ENCODE measurements around the gene G6PC2. TPM values are rescaled to one million over a fixed set of nuclear protein-coding genes. Genes with fewer than 3 reads are reported as not detected.

The G6PC2 gene
- total and polyA plus RNA-seq, 4 donors, result not detected

DNA sequence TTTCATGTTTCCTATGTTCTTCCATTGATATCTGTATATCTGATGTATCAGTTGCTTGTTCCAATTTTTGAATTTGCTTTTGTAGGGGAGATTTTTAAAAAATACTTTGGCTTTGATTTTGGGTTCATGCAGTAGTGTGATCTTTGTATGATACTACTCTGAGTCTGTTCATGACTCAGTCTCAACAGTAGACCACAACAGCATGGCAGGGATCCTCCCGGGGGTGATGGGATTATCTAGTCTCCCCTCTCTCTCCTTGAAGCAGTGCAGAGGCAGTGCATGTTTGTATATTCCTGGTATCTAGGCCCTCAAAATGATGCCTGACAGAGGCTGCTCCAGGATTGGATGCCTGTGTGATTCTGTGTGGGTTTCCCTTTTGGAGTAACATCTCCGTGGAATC lies 55.3 kb downstream of the G6PC2 start:
- H3K27me3 ChIP-seq (ENCODE audit: control insufficient read depth in 4 of 4, insufficient read depth in 4 of 4, low read length in 3 of 4), result no peaks in the 10 kb centered on the region
- H3K4me3 ChIP-seq (ENCODE audit: low read depth in 1 of 3, low read length in 3 of 3), result no peak overlapping the region
- TF ChIP-seq HNF4G (IDR thresholded peaks at IDR 0.05) (no peak), JUND (IDR thresholded peaks at IDR 0.05) (no peak), SP1 (IDR thresholded peaks at IDR 0.05) (no peak), HNF4A (conservative IDR thresholded peaks at IDR 0.05) (no peak), FOXA1 (IDR thresholded peaks at IDR 0.05) (no peak), TAF1 (conservative IDR thresholded peaks at IDR 0.05) (no peak), YY1 (IDR thresholded peaks at IDR 0.05) (no peak), RXRA (IDR thresholded peaks at IDR 0.05) (no peak), EGR1 (IDR thresholded peaks at IDR 0.05; ENCODE audit: low read depth in 2 of 2) (no peak), NR2F2 (IDR thresholded peaks at IDR 0.05) (no peak), GABPA (IDR thresholded peaks at IDR 0.05 in 1 of 2, conservative IDR thresholded peaks at IDR 0.05 in 1 of 2) (no peak), REST (IDR thresholded peaks at IDR 0.05) (no peak), FOXA2 (IDR thresholded peaks at IDR 0.05) (no peak)
- TF ChIP-seq, protein P1, sequence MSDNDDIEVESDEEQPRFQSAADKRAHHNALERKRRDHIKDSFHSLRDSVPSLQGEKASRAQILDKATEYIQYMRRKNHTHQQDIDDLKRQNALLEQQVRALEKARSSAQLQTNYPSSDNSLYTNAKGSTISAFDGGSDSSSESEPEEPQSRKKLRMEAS (IDR thresholded peaks at IDR 0.05), result no peak
- TF ChIP-seq, protein P2, sequence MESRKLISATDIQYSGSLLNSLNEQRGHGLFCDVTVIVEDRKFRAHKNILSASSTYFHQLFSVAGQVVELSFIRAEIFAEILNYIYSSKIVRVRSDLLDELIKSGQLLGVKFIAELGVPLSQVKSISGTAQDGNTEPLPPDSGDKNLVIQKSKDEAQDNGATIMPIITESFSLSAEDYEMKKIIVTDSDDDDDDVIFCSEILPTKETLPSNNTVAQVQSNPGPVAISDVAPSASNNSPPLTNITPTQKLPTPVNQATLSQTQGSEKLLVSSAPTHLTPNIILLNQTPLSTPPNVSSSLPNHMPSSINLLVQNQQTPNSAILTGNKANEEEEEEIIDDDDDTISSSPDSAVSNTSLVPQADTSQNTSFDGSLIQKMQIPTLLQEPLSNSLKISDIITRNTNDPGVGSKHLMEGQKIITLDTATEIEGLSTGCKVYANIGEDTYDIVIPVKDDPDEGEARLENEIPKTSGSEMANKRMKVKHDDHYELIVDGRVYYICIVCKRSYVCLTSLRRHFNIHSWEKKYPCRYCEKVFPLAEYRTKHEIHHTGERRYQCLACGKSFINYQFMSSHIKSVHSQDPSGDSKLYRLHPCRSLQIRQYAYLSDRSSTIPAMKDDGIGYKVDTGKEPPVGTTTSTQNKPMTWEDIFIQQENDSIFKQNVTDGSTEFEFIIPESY (IDR thresholded peaks at IDR 0.05), result no peak
- TF ChIP-seq, protein P3, sequence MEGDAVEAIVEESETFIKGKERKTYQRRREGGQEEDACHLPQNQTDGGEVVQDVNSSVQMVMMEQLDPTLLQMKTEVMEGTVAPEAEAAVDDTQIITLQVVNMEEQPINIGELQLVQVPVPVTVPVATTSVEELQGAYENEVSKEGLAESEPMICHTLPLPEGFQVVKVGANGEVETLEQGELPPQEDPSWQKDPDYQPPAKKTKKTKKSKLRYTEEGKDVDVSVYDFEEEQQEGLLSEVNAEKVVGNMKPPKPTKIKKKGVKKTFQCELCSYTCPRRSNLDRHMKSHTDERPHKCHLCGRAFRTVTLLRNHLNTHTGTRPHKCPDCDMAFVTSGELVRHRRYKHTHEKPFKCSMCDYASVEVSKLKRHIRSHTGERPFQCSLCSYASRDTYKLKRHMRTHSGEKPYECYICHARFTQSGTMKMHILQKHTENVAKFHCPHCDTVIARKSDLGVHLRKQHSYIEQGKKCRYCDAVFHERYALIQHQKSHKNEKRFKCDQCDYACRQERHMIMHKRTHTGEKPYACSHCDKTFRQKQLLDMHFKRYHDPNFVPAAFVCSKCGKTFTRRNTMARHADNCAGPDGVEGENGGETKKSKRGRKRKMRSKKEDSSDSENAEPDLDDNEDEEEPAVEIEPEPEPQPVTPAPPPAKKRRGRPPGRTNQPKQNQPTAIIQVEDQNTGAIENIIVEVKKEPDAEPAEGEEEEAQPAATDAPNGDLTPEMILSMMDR (IDR thresholded peaks at IDR 0.05; ENCODE audit: low read depth, low read length, missing input control), result no peak
- TF ChIP-seq, protein P4, sequence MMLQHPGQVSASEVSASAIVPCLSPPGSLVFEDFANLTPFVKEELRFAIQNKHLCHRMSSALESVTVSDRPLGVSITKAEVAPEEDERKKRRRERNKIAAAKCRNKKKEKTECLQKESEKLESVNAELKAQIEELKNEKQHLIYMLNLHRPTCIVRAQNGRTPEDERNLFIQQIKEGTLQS (IDR thresholded peaks at IDR 0.05), result no peak
- H3K36me3 ChIP-seq (ENCODE audit: control insufficient read depth in 4 of 4, insufficient read depth in 3 of 4, low read depth in 1 of 4, low read length in 3 of 4), result peaks cover 4 to 63% (median 45%) of the 10 kb centered on the region in 4 donors
- no peak overlapping the region for H3K9ac ChIP-seq (ENCODE audit: low read depth in 1 of 2, low read length in 2 of 2)
- H3K4me1 ChIP-seq (ENCODE audit: control insufficient read depth in 4 of 4, insufficient read depth in 4 of 4, low read length in 3 of 4), result peaks cover 0 to under 1% (median 0%) of the 10 kb centered on the region in 4 donors
- DNase-seq (ENCODE audit: low spot score), result no peak
- H3K27ac ChIP-seq (ENCODE audit: low read depth in 1 of 2, low read length in 2 of 2), result no peak overlapping the region
- WGBS, result 93% methylated on average over 2 of the region's 2 CpGs
- H3K9me3 ChIP-seq (ENCODE audit: control insufficient read depth in 4 of 4, low read length in 3 of 4), result no peaks in the 10 kb centered on the region

Other genes starting within 250 kb of the G6PC2 start
- gene NOSTRIN, start 98.7 kb upstream of the G6PC2 start, total RNA-seq, result 10 to 100 TPM in 1 of 2 donors, 1 to 10 TPM in 1; 4.1 to 16.7 TPM
- gene NOSTRIN, start 98.7 kb upstream of the G6PC2 start, polyA plus RNA-seq, result 10 to 100 TPM in 1 of 2 donors, 1 to 10 TPM in 1; 5.5 to 11.5 TPM
- gene SPC25, start 10.9 kb upstream of the G6PC2 start, total RNA-seq, result 1 to 10 TPM in 1 of 2 donors, not detected in 1; 8.2 TPM
- gene SPC25, start 10.9 kb upstream of the G6PC2 start, polyA plus RNA-seq, result 1 to 10 TPM in 1 of 2 donors, under 1 TPM in 1; 0.58 to 2.1 TPM
- gene ABCB11, start 130.0 kb downstream of the G6PC2 start, total RNA-seq, result 10 to 100 TPM; 43.5 to 74.3 TPM
- 10 to 100 TPM; 18.3 to 33.1 TPM for gene ABCB11, start 130.0 kb downstream of the G6PC2 start, polyA plus RNA-seq
- gene DHRS9, start 168.3 kb downstream of the G6PC2 start, total RNA-seq, result under 1 TPM; 0.67 to 0.93 TPM
- under 1 TPM; 0.25 to 0.60 TPM for gene DHRS9, start 168.3 kb downstream of the G6PC2 start, polyA plus RNA-seq

Measured in liver (tissue), 9 donors.